ENCODE results near the gene BRAP.
"Not testable (repeated sequence)": the region's sequence is repeated elsewhere in the genome, so short reads cannot be mapped to it uniquely, and the experiment has no call there.

Gene BRAP

DNA sequence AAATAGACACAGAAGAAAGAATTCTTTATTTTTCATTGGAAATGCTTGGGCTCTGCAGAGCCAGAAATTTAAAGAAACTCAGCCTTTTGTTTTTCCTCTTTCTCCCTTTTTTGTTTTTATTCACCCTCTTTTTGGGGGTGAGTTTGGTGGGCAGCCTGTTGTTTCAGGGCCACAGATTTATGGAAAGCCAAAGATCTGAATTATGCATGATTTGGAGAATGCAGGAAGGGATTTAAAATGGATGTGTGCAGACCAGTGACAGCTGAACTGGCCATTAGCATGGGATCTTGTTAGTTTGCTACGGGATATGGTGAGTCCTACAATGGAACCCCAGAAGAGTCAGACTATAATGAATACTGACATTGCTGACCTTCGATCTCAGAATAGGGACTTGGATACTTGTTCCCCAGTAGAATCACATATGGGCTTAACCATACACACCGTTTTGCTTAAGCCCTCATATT lies 79.0 kb downstream of the BRAP start:
- DNase-seq: no peak

DNA sequence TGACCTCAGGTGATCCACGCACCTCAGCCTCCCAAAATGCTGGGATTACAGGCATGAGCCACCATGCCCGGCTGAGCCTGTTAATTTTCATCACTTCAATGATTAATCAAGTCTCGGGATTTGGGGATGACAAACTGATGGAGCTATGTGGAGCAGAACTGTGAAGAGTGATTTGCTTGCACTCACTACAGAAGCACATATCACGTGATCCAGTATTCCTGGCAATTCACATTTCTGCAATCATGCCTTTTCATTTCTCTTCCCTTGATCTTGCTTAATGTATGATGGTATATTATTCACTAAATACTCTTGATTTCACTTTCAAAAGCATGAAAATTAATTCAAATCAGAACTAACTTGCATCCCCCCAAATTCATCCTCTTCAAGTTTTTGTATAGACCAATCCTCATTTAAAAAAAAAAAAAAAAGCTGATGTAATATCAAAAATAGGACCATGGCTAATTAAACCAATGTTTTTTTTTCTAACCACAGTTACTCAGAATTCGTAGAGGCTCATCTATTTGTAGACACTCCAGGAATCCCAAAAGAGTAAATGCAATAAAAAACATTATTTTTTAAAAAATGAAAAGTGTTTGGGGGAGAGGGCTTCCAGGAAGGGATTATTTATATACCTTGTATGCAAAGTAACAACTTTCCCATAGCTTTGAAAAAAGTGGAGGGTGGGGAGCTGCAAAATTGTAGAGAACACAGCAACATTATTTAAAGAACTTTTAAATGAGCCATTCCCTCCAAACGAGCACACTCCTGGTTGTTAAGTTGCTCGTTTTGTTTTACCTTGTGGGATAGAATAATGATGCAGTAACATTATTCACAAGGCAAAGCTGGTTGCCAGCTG lies 79.6 kb downstream of the BRAP start:
- no peak for DNase-seq

DNA sequence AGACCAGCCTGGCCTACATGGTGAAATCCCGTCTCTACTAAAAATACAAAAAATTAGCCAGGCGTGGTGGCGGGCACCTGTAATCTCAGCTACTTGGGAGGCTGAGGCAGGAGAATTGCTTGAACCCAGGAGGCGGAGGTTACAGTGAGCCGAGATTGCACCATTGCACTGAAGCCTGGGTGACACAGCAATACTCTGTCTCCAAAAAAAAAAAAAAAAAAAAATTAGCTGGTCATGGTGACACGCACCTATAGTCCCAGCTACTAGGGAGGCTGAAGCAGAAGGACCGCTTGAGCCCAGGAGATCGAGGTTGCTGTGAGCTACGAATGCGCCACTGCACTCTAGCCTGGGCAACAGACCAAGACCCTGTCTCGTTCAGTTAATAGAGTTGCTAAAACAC lies 82.9 kb downstream of the BRAP start:
- not testable (repeated sequence) for DNase-seq

DNA sequence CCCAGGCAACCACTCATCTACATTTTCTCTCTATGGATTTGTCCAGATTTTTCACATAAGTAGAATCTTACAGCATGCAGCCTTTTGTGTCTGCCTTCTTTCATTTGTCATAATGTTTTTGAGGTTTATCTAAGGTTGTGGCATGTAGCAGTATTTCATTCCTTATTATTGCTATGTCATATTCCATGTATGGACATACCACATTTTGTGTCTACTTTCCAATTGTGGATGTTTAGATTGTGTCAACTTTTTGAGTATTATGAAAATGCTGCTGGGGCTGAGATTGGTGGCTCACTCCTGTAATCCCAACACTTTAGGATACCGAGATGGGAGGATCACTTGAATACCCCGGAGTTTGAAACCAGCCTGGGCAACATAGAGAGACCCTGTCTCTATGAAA lies 83.4 kb downstream of the BRAP start:
- DNase-seq: no peak

DNA sequence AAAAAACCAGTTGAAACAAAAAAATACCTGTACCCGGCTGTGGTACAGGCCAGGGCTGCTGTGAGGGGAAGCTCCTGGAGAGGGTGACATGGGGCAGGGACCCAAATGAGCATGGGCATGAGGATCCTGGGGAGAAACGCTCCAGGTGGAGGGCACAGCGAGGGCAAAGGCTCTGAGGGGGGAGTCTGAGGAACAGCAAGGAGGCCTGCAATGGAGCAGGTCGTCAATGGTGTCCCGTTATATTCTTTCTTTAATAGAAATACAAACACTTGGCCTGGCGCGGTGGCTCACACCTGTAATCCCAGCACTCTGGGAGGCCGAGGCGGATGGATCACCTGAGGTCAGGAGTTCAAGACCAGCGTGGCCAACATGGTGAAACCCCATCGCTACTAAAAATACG lies 84.8 kb downstream of the BRAP start:
- DNase-seq: not testable (repeated sequence)

DNA sequence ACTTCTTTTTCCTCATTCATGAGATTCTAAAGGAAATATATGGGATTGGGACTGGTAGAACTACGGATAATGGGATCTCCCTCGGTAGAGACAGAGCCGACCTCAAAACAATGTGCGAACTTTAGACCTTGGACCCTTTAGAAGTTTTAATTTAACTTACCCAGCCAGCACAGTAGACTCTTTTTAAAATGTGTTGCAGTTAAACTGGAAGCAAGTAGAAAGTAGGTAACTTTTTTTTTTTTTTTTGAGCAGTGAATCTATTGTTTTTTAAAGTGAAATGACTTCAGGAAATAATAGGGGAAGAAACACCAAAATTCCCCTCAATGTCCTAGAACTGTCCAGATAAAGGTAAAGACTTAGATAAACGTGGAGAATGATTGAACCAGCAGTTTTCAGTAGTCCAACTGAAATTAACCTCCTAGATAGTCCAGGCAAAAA lies 85.5 kb downstream of the BRAP start:
- no peak for DNase-seq

DNA sequence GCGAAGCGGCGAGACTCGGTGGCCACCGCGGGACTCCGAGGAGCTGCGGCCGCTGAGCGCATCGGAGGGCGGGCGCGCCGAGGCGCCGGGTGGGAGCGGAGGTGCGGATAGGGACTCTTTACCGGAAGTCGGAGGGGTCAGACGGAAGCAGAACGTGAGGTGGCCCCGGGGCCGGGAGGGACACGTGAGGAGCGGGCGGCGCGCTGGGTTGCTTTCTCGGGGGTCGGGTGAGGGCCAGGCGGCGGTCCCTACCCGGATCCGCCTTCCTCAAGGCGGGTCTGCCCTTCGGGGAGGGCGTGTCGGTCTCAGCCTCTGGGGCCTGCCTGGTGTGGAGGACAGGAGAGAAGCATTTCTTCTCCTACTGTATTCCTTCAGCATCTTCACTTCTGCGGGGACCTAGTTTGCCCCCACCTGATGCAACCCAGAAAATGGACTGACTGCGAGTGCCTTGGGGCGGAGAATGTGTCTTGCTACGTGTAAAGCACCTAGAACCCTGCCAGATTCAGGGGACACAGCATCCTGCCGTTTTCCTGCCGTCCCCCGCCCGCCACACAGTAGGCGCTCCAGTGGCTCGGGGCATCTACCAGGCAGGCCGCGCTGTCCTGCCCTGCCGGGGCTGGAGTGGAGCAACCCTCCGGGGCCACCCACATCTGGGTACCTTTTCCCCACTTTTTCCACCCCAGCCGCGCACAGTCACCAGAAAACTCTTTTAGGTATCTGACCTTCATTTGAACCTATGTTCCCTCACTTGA lies 86.1 kb downstream of the BRAP start:
- DNase-seq: peak; percentile 71

DNA sequence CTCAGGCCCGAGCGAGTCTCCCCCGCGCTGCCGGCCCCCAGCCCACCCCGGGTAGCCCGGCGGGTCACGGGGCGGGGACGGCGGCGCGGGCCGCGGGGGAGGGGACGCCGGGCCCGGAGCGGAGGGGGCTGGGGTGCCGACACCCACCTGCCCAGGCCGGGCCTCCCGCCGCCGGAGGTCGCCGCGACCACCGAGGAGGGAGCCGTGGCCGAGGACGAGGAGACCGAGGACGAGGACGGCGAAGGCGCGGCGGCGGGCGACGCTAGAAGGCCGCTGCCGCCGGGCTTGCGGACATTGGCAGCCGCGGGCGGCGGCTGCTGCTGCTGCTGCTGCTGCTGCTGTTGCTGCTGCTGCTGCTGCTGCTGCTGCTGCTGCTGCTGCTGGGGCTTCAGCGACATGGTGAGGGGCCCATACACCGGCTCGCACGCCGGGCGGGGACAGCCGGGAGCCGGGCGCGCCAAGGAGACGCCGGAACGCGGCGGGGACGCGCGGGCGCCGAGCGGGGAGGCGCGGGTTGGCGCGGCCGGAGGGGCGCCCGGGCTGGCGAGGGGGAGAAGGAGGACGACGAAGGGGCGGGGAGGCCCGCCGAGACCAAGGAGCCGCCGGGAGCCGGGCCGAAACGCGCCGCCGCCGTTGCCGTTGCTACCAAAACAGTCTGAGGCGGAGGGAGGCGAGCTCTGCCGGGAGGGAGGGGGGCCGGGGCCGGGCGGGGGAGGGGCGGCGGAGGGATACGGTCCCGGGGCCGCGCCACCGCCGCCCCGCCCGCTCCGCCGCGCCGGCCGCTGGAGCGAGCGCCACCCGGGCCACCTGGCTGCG lies 86.9 kb downstream of the BRAP start, which contains the start of gene ATXN2:
TSS of gene ATXN2 (minus strand) at position 679 of the 816 bp plus-strand sequence. CDS start at position 398, 281 bp downstream.
- no peak for DNase-seq

DNA sequence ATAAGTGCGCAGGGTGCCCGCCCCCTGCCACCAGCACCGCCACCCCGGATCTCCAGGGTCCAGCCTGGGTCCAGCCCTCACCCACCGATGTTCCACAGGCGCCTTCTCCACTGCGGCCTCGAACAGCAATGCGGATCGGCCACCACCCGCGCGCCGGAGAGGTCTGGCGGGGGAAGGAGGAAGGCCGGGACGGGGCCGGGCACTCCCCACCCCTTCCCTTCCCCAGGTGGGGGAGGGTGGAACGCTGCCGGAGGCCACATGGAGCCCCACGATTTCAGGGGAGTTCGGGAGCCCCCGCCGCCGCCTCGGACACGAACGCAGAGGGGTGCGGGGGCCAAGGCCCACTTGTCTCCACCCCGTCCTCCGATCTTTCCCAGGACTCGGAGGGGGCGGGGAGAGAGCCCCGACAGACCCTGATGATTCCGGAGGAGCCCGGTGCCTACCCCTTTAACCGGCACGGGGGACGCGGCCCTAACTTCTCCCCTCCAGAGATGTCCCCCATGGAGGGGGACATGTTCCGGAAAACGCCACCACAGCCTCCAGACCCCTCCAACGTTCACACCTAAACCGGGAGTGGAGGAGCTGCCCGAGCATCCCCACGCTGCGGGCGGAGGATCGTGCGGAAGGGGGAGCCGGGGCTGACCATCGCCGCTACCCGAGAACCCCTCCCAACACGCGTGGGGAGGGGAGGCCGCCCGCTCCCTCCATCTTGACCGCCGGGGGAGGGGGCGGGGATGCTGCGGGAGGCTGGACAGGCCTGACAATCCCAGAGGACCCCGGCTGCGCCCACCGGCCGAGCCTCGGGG lies 87.7 kb downstream of the BRAP start:
- no peak for DNase-seq

DNA sequence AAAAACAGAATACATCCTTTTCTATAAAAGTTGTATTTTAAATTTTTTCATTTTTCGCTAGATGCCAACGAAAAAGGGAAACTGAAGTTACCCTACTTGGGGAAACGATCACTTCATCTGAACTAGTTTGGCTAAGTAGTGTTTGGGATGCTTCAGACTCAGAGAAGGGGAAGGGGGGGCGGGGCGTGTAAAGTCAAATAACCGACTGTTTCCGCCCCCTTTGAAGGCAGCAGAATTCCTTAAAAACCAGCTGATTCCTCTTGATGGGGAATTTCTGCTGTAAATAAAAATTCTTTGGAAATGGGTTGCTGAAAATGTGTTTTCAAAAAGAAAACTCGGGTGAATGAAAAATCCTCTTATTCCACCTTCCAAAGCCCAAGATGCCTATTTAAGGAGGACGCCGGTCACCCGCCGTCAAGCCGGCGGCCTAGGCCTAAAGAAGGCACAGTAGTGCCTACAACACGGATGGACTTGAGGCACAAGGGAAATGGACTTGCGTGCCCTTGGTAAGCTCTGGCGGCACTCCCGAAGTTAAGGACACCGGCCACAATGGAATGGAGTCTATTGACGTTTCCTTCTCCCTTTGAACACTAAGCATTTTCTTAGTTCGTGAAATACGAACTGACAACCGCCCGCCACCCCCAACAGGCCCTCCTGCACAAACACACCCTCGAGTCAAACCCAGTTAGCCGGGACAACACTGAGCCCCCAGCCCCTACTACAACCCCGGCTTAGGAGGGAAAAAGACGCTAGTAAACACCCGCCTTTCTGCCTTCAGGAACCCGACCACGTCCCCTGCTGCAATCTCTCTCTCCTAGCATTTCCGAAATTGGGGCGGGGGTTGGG lies 88.5 kb downstream of the BRAP start:
- no peak for DNase-seq

DNA sequence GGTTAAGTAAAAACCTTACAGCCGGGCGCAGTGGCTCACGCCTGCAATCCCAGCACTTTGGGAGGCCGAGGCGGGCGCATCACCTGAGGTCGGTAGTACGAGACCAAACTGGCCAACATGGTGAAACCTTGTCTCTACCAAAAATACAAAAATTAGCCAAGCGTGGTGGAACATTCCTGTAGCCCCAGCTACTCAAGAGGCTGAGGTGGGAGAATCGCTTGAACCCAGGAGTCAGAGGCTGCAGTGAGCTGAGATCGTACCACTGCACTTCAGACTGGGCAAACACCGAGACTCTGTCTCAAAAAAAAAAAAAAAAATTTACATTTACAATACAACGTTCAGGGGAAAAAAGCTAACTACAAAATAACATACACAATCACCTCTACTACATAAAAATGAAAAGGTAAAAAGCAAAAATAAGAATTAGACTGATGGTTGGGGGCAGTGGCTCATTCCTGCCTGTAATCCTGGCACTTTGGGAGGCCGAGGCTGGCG lies 90.4 kb downstream of the BRAP start:
- not testable (repeated sequence) for DNase-seq

Data from NCI-H1694 (cell line).